GM12891 (cell line): ENCODE results near the gene CTTN.

Experiments used
- PAX5 ChIP-seq: IDR thresholded peaks from 2 replicates; pipeline ENCODE4 v1.6.1; 2011; ENCODE audit warnings: low read length, moderate library complexity, mild to moderate bottlenecking; ENCODE audit not compliant: insufficient read depth, severe bottlenecking
- POLR2A ChIP-seq: IDR thresholded peaks from 2 replicates; pipeline ENCODE4 v1.6.1; 2011; ENCODE audit warnings: low read depth, low read length, control low read depth
- POLR2AphosphoS5 ChIP-seq: IDR thresholded peaks from 2 replicates; pipeline ENCODE4 v1.6.1; 2011; ENCODE audit warnings: low read depth, low read length, control low read depth
- TAF1 ChIP-seq: IDR thresholded peaks from 2 replicates; pipeline ENCODE4 v1.6.1; 2011; ENCODE audit warnings: low read depth, low read length, control low read depth

DNA sequence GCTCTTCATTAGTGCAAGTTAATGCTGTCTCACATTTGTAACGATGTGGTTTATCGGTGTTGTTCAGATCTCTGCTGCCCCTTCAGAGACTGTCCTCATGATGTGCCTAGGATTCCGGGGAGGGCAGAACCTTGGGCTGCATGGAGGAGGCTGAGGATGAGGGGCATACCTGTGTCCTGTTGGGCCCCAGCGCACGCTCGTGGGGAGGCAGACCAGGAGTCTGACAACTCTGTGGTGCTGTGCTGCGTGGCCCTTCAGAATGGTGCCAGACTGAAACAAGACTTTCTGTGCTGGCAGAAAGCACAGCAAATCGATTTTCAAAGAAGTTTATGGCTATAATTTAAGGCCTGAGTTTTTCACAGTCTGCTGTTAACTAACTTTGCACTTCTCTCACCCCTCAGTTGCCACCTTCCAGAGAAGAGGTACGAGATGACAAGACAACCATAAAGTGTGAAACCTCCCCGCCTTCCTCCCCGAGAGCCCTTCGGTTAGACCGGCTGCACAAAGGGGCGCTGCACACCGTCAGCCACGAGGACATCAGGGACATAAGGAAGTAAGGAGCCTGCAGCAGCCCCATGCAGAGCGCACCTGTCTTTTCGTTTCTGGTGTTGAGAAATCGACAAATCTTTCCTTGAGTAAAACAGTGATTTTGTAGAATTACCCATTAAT lies 44.3 kb upstream of the CTTN start:
- no peak for TF ChIP-seq POLR2A
- TF ChIP-seq PAX5 = no peak
- TF ChIP-seq POLR2AphosphoS5 = no peak
- TF ChIP-seq TAF1 = no peak
